Measurements from ENCODE around the gene GMDS. TPM values are rescaled to one million over a fixed set of nuclear protein-coding genes. Genes with fewer than 3 reads are reported as not detected.
A peak's percentile ranks its signal among the peaks of the same experiment; 100 is the strongest.

Gene GMDS
- total and polyA plus RNA-seq, 2 of the 13 experiments (the other 11 are each of a cell fraction or from before 2014, with no cell fraction given): 64.4 to 112 TPM

- Histone ChIP-seq H3K4me2 (ENCODE audit: low read depth, low read length) (no peak overlapping the region), H3K9me3 (ENCODE audit: low read length) (no peaks in the 10 kb centered on the region), H3K4me1 (ENCODE audit: insufficient read depth, low read length) (peaks cover 17% of the 10 kb centered on the region), H3K27ac (ENCODE audit: extremely low read length, insufficient read depth, low read length) (no peak overlapping the region), H3K27me3 (ENCODE audit: control insufficient read depth in 1 of 2, insufficient read depth in 2 of 2, low read length in 2 of 2) (no peaks in the 10 kb centered on the region), H3K79me2 (ENCODE audit: insufficient read depth, low read length) (no peaks in the 10 kb centered on the region), H2AFZ (ENCODE audit: low read length) (no peak overlapping the region), H4K20me1 (ENCODE audit: insufficient read depth, low read length) (no peaks in the 10 kb centered on the region; the same call in 1 of the 2 replicates), H3K4me3 (replicated peaks in 1 of 3; ENCODE audit: insufficient read depth in 1 of 3, low read depth in 2 of 3, low read length in 3 of 3) (no peak overlapping the region), H3K9ac (ENCODE audit: insufficient read depth, low read depth, low read length) (no peak overlapping the region), H3K36me3 (replicated peaks in 1 of 2; ENCODE audit: control insufficient read depth in 1 of 2, insufficient read depth in 2 of 2, low read length in 2 of 2) (peaks cover 0 to 16% of the 10 kb centered on the region in 2 experiments; a peak in 2 of 5 replicates)
- in situ Hi-C loops (cut with HindIII; ENCODE audit: extremely low pct_ligation_motif_present, low pct_unique_long_range_greater_than_20kb): no loop called here
- WGBS (ENCODE audit: low lambda C conversion rate): 91% methylated on average over 3 of the region's 3 CpGs
- ChIA-PET CTCF (ENCODE audit: low intra/inter-chr PET ratio, low total read pairs) (no interaction called here), POLR2A (no interaction called here)
- no peak for DNase-seq (ENCODE audit: low spot score)
- intact Hi-C loops (cut with micrococcal nuclease; ENCODE audit: unreplicated experiment): no loop called here
- peak; percentile 36 for FAIRE-seq
- ATAC-seq: no peak
- TF ChIP-seq ZNF615 (CRISPR knock-in tag; IDR thresholded peaks at IDR 0.05; ENCODE audit: borderline replicate concordance): no peak
- TF ChIP-seq CEBPG (CRISPR knock-in tag; IDR thresholded peaks at IDR 0.05): peak; percentile 51; the same call in 1 of the 2 replicates
- TF ChIP-seq SNRNP70 (IDR thresholded peaks at IDR 0.05; ENCODE audit: low read depth, low read length): no peak
- TF ChIP-seq ZNF329 (CRISPR knock-in tag; IDR thresholded peaks at IDR 0.05; ENCODE audit: low read depth): no peak
- TF ChIP-seq, protein P1, sequence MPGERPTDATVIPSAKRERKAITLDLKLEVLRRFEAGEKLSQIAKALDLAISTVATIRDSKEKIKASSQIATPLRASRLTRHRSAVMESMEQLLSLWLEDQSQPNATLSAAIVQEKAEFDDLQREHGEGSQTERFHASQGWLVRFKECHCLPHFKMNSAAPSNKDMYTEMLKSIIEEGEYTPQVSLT (CRISPR knock-in tag; IDR thresholded peaks at IDR 0.05; ENCODE audit: borderline replicate concordance, low read depth): no peak
- TF ChIP-seq ARHGAP35 (CRISPR knock-in tag; IDR thresholded peaks at IDR 0.05; ENCODE audit: borderline replicate concordance): no peak
- TF ChIP-seq STAT5B (CRISPR knock-in tag; IDR thresholded peaks at IDR 0.05): no peak
- TF ChIP-seq ZNF644 (CRISPR knock-in tag; IDR thresholded peaks at IDR 0.05; ENCODE audit: low read depth): 0 out of 2 replicates have a peak, but pooled peaks have one; percentile 13
- no peak for TF ChIP-seq ZNF343 (CRISPR knock-in tag; IDR thresholded peaks at IDR 0.05)
- TF ChIP-seq SOX13 (IDR thresholded peaks at IDR 0.05): no peak
- peak in 1 of 2 experiments; percentile 15; a peak in 1 of 4 replicates for TF ChIP-seq SOX13 (CRISPR knock-in tag; conservative IDR thresholded peaks at IDR 0.05 in 1 of 2, IDR thresholded peaks at IDR 0.05 in 1 of 2)
- TF ChIP-seq ZNF569 (CRISPR knock-in tag; IDR thresholded peaks at IDR 0.05; ENCODE audit: borderline replicate concordance): no peak
- TF ChIP-seq CEBPB (IDR thresholded peaks at IDR 0.05; ENCODE audit: borderline replicate concordance, low read depth, low read length): peak; percentile 85
- TF ChIP-seq THAP7 (CRISPR knock-in tag; IDR thresholded peaks at IDR 0.05): no peak
- peak; percentile 28 for TF ChIP-seq YY1 (IDR thresholded peaks at IDR 0.05; ENCODE audit: insufficient read depth, insufficient replicate concordance, low read depth, low read length)
- BruUV-seq (replicated peaks): no TSS peak
These were observed 272.4 kb downstream of the GMDS start for GRCh38 chr6:1972962-1973361.
